ENCODE results near the gene TIMD4.
"Not testable (repeated sequence)": the region's sequence is repeated elsewhere in the genome, so short reads cannot be mapped to it uniquely, and the experiment has no call there.

The TIMD4 gene

GRCh38 chr5:156942064-156942463 is 21.0 kb downstream of the TIMD4 start:
- TF ChIP-seq POLR2A (IDR thresholded peaks at IDR 0.05; ENCODE audit: low read length), result no peak
- no peak for TF ChIP-seq GATA1 (IDR thresholded peaks at IDR 0.05; ENCODE audit: low read depth, low read length)
- DNase-seq, result no peak

DNA sequence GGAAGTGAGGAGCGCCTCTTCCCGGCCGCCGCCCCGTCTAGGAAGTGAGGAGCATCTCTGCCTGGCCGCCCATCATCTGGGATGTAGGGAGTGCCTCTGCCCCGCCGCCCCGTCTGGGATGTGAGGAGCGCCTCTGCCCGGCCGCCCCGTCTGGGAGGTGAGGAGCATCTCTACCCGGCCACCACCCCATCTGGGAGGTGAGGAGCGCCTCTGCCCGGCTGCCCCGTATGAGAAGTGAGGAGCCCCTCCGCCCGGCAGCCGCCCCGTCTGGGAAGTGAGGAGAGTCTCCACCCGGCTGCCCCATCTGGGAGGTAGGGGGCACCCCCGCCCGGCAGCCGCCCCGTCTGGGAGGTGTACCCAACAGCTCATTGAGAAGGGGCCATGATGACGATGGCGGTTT is 22.6 kb downstream of the TIMD4 start:
- not testable (repeated sequence) for DNase-seq

GRCh38 chr5:156936972-156937371 is 26.1 kb downstream of the TIMD4 start:
- TF ChIP-seq GATA1 (IDR thresholded peaks at IDR 0.05; ENCODE audit: low read depth, low read length), result no peak
- no peak for TF ChIP-seq POLR2A (IDR thresholded peaks at IDR 0.05; ENCODE audit: low read length)
- no peak for DNase-seq

DNA sequence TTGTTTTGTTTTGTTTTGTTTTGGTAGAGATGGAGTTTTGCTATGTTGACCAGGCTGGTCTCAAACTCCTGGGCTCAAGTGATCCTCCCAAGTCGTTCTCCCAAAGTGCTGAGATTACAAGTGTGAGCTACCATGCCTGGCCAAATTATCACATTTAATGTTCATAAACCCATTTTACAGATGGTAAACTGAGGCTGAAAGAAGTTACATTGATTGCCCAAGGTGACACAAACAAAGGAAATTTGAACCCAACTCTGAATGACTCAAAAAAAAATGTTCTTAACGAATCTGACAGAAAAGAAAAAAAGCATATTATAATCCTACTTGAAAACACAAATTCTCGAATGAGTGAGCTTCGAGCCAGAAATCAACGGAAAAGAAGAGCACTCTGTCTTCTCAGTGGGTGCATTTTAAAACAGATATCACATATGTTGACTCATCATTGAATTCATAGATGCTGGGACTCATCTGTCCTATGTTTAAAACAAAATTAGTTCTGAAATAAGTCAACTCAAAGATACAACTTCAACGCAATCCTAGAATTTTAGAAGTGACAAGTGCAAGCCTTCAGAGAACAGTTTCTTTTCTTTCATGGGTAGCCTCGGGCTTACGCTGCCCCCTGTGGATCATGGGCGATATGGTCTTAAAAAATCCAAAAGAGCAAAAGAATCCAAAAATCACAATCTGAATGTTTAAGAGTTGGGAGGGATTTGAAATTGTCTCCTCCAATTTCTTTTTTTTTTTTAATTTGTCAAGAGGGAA is 28.4 kb downstream of the TIMD4 start:
- peak; percentile 6 to 38 for DNase-seq
- no peak for TF ChIP-seq GATA1 (IDR thresholded peaks at IDR 0.05; ENCODE audit: low read depth, low read length)
- no peak for TF ChIP-seq POLR2A (IDR thresholded peaks at IDR 0.05; ENCODE audit: low read length)

DNA sequence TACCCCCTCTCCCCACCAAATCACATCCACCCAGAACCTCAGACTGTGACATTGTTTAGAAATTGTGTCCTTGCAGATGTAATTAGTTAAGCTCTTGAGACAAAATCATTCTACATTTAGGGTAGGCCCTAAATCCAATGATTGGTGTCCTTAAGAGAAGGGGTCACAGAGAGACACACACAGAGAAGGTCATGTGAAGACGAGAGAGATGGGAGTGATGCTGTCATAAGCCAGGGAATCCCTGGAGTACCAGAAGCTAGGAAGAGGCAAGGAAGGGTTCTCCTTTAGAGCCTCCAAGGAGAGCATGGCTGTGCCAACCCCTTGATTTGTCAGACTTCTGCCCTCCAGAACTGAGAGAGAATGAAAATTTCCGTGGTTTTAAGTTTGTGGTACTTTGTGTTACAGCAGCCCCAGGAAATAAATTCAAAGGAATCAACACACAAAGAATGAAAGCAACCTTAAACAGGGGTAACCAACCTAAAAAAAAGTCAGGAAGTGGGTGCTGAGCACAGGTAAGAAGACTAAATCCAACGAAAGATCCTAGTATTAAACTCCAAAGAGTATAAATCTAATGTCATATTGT is 33.6 kb downstream of the TIMD4 start:
- no peak for TF ChIP-seq POLR2A (IDR thresholded peaks at IDR 0.05; ENCODE audit: low read length)
- no peak for TF ChIP-seq GATA1 (IDR thresholded peaks at IDR 0.05; ENCODE audit: low read depth, low read length)
- no peak for DNase-seq

DNA sequence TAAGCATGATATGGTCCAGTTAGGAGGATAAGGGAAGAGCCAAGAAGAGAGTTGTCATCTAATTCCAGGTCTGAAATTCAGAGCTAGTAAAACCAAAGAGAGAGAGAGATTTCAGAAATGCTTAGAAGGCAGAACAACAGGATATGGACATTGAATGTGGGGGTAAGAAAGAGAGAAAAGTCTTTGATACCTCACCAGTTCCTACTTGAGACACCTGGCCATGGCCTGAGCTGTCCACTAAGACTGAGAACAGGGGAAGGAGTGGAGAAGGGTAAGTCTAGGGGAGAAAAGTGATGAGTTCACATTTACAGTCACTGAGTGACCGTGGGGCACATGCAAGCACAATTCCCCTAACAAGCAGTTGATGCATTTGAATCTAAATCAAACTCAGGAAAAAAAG is 35.5 kb downstream of the TIMD4 start:
- no peak for DNase-seq
- TF ChIP-seq POLR2A (IDR thresholded peaks at IDR 0.05; ENCODE audit: low read length), result no peak
- no peak for TF ChIP-seq GATA1 (IDR thresholded peaks at IDR 0.05; ENCODE audit: low read depth, low read length)

DNA sequence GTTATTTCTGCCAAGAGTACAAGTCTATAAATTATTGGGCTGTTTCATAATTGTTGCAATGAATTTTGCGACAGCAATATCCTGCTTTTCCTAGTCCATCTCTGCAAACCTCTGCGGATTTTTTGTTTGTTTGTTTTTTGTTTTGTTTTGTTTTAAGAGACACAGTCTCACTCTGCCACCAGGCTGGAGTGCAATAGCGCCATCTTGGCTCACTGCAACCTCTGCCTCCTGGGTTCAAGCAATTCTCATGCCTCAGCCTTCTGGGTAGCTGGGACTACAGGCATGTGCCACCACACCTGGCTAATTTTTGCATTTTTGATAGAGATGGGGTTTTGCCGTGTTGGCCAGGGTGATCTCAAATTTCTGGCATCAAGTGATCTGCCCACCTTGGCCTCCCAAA is 37.3 kb downstream of the TIMD4 start:
- DNase-seq, result not testable (repeated sequence)

- no peak for DNase-seq
- TF ChIP-seq GATA1 (IDR thresholded peaks at IDR 0.05; ENCODE audit: low read depth, low read length), result no peak
These were observed 40.7 kb downstream of the TIMD4 start for GRCh38 chr5:156922207-156922792.

- TF ChIP-seq GATA1 (IDR thresholded peaks at IDR 0.05; ENCODE audit: low read depth, low read length), result no peak
- no peak for TF ChIP-seq POLR2A (IDR thresholded peaks at IDR 0.05; ENCODE audit: low read length)
- no peak for DNase-seq
These were observed 42.1 kb downstream of the TIMD4 start for GRCh38 chr5:156920861-156921431.

DNA sequence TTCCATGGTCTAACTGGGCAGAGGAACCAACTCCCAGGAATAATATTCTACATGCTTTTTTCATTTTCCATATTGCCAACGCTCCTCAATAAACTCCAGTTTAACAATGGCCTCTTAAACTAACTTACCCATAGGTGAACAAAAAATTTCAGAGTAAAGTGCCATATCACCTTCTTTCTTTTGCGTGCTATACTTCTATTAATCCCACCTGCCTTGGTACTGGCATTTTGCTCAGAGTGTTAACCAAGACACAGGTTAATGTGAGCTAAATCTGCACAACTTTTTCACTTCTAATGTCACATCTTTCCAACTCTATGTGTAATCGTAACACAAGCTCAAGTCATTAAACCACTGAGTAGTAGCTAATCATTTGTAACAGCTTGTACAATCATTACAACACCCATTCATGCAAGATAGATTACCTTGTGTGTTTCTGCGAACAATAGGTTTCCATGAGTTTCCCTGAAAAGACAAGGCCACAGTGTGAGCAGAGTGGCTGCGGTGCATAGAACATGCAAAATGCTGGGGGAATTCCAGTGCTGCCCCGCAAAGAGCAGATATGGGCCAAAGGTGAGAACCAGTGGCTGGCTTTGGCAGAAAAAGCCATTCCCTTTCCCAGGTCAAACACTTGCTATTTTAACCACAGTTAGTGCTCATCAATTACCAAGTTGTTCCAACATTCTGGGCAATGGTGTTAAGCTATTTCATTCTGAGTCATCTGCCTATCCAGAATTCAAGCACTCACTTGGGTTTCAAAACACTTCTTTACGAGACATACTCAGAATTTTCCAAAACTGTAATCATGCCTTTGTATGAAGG is 42.8 kb downstream of the TIMD4 start:
- DNase-seq, result no peak
- no peak for TF ChIP-seq POLR2A (IDR thresholded peaks at IDR 0.05; ENCODE audit: low read length)
- no peak for TF ChIP-seq GATA1 (IDR thresholded peaks at IDR 0.05; ENCODE audit: low read depth, low read length)

- DNase-seq, result no peak
- TF ChIP-seq GATA1 (IDR thresholded peaks at IDR 0.05; ENCODE audit: low read depth, low read length), result no peak
- TF ChIP-seq POLR2A (IDR thresholded peaks at IDR 0.05; ENCODE audit: low read length), result no peak
These were observed 44.6 kb downstream of the TIMD4 start for GRCh38 chr5:156918311-156918845.

GRCh38 chr5:156914371-156914737 is 48.7 kb downstream of the TIMD4 start:
- no peak for DNase-seq
- TF ChIP-seq GATA1 (IDR thresholded peaks at IDR 0.05; ENCODE audit: low read depth, low read length) (no peak), POLR2A (IDR thresholded peaks at IDR 0.05; ENCODE audit: low read length) (no peak)

DNA sequence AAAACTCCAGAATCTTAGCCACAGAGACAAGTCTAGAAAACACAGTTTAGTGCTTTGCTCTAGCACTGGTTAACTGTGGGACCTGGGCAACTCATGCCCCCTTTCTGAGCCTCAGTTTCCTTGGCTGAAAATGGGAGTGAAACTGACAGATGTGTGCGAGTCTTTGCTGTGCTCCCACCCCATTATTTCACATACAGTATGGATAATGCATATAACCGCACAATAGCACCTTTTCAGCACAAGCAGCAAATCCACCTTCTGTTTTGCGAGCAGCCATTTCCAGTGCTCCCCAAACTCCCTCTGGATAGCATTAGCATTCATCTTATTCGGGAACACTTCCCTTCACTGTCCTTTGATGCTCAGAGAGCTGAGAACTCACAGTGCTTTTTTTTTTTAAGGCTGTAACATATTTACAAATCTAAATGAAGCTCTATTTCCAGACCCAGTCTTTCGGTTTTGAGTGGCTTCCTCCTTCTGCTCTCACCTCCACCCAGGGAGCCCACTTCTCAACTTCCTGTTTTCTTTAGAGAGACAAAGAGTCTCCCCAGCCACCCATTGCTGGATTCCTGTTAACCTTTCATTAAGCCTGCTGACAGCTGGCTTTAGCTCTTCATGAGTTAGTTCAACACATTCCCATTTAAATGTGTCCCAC is 49.2 kb downstream of the TIMD4 start:
- TF ChIP-seq GATA1 (IDR thresholded peaks at IDR 0.05; ENCODE audit: low read depth, low read length) (no peak), POLR2A (IDR thresholded peaks at IDR 0.05; ENCODE audit: low read length) (no peak)
- DNase-seq, result no peak

GRCh38 chr5:156913355-156913718 is 49.7 kb downstream of the TIMD4 start:
- TF ChIP-seq GATA1 (IDR thresholded peaks at IDR 0.05; ENCODE audit: low read depth, low read length) (no peak), POLR2A (IDR thresholded peaks at IDR 0.05; ENCODE audit: low read length) (no peak)
- no peak for DNase-seq
